Stimulated activated naive CD4-positive, alpha-beta T cell treated with Interleukin-2 at 50 U/mL for 16 hours (primary cell): ENCODE results near the gene HOXA5.

ENCODE experiments used
- DNase-seq: peaks from one replicate; lab custom pipeline; 2025; lab: John Stamatoyannopoulos, UW

Gene HOXA5

DNA sequence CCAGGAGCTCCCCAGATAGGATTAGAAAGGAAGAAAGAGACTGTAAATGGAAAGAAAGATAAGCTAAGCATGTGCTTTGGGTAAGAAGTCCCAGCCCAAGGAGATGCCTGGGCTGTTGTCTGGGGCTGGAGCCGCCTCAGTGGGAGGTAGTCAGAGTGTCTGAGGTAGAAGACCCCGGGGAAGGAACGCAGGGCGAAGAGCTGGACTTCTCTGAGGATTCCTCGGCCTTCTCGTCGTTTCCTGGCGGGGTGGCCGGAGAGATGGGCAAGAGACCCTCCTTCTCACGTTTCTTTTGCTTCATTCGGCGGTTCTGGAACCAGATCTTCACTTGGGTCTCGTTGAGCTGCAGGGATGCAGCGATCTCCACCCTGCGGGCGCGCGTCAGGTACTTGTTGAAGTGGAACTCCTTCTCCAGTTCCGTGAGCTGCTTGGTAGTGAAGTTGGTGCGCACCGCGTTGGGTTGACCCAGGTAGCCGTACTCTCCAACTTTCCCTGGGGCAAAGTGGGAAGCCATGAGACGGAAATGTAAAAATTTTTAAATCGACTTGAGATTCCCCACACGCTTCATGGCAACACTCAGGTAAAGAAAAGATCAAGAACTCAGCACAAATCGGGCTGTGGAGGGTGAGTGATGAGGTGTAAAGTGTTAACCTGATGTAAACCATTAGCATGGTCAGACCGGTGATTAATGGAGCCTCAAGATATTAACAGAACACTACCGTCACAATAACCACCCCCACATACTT is 49.0 kb downstream of the HOXA5 start:
- DNase-seq = no peak

- DNase-seq = no peak
Measured at GRCh38 chr7:27093184-27093895, 50.1 kb downstream of the HOXA5 start.

DNA sequence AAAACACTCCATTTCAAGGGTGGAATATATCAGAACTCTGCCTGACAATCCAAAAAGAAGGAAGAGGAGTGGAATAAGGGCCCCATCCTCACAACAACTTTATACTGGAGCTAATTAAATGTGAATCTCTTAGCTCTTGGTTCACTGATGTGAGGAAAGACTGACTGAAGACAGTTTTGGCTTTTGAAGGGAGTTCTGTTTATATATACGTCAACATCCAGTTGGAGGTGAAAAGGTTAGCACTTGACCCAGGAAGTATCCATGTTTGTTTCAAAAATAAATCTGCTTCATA is 50.7 kb downstream of the HOXA5 start:
- DNase-seq = no peak

DNA sequence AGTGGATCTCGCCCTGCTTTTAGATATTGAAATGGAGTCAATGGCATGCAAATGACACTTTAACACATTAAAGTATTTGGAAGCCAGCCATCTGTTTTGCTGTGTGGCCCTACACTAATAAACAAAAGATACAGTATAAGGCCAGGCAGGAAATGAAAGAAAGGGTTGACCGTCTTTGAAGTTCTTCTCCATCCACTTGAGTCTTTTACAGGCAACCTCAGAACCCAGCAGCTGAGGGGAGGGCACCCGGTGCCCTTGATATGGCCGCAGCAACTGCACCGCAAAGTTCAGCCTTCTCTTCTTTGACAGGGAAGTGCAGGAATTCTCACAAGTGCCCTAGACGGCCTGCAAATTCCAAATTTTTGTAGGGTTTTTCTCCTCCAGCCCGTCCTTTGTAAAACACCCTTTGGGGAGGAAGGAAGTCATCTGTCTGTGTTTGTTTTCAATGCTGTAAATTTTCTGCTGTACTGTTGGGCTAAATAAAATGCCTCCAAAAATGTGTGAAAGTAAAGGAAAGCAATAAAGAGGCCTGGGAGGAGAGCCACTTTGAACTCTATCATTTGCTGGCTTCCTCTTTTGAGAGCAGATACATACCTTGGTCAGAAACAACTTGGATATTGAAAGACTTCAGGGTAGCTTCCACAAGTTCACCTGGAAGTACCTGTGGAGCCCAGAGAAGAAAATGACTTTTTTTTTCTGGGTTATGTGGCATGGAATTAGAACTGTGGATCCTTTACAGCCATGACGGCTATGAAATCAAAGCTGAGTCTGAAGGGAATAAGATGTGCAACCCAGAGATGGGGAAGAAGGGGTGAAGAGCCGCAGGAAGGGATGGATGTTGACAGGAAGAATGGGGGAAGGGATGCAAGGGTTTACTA is 51.3 kb downstream of the HOXA5 start:
- DNase-seq = no peak

GRCh38 chr7:27091105-27091504 is 52.4 kb downstream of the HOXA5 start:
- DNase-seq = no peak
